HL-60 (cell line): ENCODE results near the gene PIGR.

ENCODE experiments used
- GABPA ChIP-seq: IDR thresholded peaks from 2 replicates; pipeline ENCODE4 v1.6.1; 2012; ENCODE audit warnings: low read depth
- POLR2AphosphoS5 ChIP-seq: IDR thresholded peaks from 2 replicates; pipeline ENCODE4 v1.6.1; 2012; ENCODE audit warnings: low read depth
- TF ChIP-seq, protein P1 (sequence below): IDR thresholded peaks from one replicate; pipeline ENCODE4 v1.5.1; 2011; ENCODE audit warnings: low read length, control low read depth, inconsistent platforms; ENCODE audit not compliant: insufficient read depth

- TF ChIP-seq GABPA (no peak), POLR2AphosphoS5 (no peak)
- TF ChIP-seq, protein P1, sequence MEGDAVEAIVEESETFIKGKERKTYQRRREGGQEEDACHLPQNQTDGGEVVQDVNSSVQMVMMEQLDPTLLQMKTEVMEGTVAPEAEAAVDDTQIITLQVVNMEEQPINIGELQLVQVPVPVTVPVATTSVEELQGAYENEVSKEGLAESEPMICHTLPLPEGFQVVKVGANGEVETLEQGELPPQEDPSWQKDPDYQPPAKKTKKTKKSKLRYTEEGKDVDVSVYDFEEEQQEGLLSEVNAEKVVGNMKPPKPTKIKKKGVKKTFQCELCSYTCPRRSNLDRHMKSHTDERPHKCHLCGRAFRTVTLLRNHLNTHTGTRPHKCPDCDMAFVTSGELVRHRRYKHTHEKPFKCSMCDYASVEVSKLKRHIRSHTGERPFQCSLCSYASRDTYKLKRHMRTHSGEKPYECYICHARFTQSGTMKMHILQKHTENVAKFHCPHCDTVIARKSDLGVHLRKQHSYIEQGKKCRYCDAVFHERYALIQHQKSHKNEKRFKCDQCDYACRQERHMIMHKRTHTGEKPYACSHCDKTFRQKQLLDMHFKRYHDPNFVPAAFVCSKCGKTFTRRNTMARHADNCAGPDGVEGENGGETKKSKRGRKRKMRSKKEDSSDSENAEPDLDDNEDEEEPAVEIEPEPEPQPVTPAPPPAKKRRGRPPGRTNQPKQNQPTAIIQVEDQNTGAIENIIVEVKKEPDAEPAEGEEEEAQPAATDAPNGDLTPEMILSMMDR = no peak
These were observed 52.9 kb downstream of the PIGR start for GRCh38 chr1:206893380-206893779.
